Measurements from ENCODE around the gene HS3ST5.

HS3ST5 gene

DNA sequence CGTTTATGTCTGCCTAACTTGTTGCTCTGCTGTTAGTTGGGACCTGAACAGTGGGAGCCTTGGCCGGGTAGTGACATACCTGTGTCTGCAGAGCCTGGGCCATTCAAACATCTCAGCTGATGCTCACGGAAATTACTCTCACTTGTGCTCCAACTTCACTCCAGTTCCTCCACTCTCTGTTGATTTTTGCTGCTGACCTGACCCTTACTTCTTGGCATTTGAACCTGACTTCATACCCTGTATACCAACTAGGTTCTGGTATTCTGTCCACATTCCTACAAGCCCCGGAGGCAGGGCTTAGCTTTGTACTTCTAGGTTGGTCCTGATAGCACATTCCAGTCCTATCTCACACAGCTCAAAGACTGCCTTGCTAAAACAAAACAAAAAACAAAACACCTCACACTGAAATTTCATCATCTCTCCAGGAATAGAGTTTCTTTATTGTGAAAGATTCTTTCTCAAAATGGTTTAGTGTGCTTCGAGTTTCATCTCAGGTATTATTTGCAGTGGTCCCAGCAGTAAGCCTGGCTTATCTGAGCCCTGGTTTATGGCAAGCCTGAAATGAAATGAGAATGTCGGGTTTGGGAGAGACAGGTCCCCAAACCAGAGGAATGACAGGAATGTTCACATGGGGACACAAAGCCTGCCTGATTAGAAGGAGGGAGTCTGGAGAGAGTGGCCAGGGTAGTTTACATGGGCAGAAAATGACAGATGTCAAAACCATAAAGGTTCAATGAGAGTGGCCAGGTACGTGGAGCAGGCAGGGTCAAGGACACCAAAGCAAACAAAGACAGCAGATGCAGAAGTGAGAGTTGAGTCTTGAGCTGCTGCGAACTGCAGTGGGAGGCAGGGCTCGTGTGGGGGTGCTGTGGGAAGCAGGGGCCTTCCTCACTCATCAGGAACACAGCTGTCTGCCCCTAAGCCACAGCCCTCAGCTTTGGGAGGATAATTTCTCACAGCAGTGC is 197.7 kb downstream of the HS3ST5 start:
- DNase-seq = no peak

DNA sequence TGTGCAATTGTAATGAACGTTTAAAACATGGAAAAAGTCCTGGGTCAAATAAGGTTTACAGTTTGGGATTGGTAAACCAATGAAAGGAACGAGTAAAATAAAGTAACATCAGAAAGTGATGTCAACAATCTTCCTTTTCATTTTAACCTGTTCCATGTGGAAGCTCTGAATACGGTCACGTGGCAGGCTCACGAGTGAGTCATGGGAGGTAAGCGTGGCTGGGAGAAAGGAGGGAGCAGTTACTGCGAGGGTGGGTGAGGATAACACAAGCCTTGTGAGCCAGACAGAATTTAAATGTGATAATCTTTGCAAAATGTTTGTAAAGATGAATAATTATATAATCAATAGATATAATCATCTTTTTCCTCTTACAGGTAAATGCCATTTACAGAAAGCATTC is 200.6 kb downstream of the HS3ST5 start:
- DNase-seq = no peak

DNA sequence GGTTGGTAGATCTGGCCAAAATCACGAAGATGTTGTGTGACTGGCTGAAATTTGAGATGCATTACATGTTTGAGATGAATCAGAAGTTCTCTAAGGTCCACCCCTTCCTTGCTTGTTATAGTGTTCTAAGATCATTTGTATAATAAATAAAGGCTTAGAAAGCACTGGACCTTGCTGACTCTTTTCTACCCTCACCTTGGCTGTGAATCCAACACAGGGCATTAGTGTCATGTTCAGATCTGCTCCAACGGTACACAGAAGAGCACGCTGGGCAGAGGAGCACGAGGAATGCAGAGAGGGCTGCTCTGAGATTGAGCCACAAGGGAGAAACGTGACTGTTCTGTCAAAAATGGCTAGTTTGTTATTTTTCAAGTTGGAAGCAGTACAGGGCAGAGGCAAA is 202.4 kb downstream of the HS3ST5 start:
- DNase-seq = no peak

DNA sequence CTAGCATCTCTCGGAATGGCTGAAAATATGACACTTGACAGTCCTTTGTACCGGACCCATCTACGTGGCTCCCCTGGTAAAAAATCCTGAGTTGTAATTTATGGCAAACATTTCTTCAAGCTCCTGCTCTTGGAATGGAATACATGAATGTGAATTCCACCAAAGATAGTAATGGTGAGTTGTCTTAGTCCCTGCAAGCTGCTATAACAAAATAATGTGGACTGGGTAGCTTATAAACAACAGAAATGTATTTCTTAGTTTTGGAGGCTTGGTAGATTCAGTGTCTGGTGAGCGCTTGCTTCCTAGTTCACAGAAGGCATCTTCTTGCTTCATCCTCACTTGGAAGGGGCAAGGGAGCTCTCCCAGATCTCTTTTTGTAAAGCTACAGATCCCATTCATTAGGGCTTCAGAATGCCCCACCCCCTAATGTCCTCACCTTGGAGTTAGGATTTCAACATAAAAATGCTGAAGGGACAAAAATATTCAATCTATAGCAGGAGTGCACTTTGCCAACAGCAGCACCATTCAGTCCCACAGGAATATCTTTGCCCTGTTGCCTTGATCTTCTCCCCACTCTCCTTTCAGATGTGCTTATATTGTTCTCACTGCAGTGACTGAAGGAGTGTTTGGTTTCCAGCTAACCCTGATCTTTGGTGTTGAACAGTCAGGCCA is 204.1 kb downstream of the HS3ST5 start:
- DNase-seq = no peak

DNA sequence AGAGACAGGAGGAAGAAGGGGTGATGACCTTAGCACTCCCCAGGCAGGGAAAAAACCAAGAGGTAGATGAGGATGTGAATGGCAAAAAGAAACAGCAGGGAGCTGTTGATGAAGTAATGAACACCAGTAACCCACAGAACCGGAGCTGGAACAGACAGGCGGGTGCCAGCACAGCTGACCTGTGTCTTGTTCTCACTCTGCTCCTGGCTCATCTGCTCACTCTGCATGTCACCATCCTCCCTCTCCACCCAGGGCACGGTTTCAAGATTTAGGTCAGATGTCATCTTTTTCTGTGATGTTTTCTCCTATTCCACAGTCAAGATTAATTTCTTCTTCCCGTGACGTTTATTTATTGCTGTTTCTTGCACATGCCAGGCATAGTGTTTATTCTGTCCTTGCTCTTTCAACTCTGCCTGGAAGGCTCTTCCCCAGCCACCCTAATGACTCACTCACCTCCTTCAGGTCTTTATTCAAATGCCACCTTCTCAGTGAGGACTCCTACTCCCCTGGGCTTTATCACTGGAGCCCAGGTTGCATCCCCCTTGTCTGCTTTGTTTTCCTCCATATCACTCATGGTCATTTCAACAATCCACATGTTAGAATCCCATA is 207.4 kb downstream of the HS3ST5 start:
- DNase-seq = no peak

DNA sequence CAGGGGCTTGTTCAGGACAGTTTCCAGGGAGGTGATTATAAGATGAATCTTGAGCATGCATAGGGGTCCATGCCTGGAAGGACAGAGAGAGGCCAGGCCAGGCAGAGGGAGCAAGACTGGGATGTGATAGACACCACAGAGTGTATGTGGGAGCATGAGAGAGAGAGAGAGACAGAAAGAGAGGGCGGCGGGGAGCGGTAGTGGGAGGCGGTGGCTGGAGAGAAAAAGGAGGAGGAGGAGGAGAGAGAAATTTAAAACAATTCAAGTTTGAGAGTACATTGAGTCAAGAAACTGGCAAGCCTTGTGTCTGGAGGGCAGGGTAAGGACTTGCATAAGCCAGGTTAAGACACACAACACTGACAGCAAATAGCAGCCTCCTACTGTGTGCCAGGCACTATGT is 209.0 kb downstream of the HS3ST5 start:
- DNase-seq = no peak

DNA sequence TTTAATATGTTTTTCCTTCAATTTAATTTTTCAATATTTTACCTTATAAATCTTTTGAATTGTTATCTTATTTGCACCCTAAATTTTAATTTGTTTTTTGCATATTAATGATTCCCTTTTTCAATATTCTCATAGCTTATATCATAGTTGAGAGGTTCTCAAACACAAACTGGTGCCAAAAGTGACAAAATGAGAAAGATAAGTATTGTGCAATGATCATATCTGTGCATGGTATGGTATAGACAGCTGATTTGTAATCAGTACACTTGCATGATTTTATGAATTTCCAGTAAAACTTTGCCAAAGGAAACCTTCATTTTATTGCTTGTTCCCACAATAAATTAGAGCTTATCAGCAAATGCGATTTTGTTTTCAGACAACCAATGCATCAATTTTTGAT is 210.9 kb downstream of the HS3ST5 start:
- no peak for DNase-seq

DNA sequence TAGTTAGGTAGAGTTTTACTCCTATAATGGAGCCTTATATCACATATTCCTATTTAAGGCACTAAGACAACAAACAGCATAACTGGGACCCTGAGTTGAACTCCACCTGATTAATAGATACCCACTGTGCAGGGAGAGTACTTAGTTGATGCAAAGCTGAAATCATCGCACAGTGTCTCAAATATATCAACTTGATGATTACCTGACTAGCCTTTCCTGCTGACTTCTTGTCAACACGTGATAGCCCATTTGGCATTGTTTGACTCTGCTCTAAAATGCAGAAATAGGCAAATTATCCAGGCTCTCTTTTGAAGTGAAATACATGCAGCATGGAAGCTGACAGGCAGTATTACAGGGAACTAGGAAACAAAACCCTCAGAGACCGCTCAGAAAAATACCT is 217.2 kb downstream of the HS3ST5 start:
- no peak for DNase-seq

DNA sequence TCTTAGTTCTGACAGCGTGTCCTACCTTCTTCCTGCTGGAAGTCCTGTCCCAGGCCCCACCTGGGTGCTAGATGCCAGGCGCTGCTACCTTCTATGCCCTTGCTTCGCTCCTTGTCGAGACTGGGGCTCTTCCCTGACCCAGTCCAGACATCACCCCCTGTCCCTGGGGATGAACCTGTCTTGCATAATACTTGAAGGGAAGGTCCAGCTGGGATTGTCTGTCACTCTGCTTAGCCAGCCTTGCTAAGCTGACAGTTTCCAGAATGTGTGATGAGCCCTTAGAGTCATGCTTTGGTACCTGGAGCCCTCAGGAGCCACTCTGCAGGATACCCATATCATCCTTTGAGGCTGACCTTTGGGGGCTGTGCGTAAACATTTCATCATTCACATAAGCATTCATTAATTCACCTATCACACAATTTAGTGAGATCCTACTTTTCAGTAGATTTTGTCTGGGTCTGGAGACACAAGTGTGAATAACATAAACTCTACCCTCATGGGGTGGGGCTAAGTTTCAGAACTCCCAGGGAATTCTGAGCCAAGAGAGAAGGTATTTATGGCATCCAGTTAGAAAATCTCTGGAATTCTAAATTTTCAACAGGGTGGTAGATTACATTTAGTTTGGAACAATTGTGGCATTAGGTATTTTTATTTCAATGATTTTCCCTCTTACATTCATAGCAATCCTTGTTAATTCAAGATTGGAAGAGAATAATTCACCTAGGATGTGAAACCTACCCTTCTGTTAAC is 220.7 kb downstream of the HS3ST5 start:
- DNase-seq = no peak

DNA sequence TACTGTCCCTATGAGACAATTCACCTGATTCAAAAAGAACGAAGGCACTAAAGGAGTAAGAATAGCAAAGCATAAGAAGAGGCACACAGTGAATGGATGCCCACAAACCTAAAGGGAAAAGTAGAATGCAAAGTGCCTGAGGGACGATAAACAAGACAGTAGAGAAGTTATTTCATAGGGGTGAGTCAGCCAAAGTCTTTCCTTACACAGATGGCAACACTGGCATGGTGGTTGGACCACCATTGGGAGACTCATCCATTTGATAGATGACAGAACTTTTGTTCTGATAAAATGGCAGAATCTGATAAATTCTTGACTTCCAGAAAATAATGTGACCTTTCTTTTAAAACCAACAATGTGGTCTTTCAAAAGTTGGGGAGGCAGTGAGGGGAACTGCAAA is 223.8 kb downstream of the HS3ST5 start:
- DNase-seq = no peak

DNA sequence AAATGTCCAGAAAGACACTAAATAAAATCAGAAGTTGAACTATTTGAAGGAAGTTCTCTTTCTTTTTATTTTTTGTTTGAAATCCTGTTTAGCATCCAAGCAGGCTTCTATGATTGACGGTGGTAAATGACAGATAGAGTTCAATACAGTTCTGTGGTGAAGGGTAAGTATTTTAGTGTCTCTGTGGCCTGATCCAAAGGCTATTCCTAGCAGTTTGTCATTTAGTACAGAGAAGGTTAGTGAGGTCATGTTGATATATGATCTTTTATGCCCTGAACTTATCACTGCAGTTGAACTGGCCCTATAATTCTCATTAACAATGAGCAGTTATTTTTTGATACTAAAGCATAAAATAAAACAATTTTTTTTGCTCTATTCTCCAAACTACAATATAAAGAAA is 227.2 kb downstream of the HS3ST5 start:
- DNase-seq = no peak

DNA sequence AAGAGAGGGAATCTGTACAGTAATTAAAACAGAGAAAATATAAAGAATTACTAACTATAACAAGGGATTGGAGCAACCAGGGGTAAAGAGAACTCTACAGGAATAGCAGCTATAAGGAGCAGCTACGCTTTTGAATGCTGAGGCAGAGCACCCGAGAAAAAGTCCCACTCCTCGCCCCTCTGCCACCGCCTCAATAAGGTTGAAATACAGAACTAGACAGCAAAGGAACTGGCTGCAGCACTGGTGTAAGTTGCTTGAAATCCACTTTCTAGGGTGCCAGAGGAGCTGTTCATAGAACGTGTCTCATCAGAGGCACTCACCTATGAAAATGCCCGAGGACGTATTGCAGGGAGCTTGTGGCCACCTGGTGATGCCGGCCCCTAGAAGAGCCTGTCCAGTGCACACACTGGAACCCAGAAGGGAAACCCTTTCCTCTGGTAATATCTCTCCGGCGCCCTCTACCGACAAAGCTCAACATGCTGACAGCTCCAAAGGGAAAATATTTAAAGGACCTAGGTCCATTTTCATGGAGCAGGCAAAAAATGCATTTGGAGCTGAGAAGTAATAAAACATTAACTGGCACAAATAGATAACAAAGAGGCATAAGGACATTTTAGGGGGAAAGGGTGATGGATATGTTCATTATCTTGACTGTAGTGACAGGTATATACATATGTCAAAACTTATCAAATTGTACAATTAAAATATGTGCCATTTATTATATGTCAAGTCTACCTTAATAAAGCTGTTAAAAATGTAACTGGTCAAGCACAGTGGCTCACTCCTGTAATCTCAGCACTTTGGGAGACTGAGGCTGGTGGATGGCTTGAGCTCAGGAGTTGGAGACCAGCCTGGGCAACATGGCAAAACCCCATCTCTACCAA is 234.5 kb downstream of the HS3ST5 start:
- DNase-seq = peak; percentile 37 to 71

DNA sequence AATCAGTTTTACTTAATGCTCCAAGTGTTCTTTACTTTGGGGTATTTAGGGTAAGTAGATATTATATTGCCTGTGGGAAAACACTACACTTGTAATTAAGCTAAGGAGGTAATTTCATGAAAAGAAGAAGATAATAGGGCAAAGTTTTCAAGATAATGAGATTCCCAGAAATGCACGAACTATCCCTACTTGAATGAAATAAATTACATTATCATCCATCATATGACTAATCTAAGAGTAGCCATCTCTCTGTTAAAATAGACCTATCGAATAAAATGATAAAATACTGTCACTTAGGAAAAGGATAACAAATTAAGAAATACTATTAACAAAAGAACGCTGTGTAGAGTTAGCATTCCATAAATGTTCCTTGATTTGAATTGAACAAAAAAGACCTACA is 236.8 kb downstream of the HS3ST5 start:
- DNase-seq = no peak

DNA sequence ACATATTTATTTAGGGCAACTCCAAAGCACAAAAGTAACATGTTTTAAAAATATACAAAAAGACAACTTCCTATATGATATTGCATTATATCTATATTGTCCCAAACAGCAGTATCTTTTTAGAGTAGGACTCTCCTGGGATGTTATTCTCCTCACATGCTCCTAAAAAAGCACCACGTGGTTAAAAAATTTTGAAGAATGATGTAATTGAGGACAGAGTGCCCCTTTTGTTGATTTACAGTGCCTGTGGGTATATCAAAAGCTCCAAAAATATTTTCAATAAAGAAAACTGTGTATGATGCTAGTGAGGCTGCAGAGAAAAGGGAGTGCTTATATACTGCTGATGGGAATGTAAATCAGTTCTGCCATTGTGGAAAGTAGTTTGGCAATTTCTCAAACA is 241.6 kb downstream of the HS3ST5 start:
- DNase-seq = no peak

DNA sequence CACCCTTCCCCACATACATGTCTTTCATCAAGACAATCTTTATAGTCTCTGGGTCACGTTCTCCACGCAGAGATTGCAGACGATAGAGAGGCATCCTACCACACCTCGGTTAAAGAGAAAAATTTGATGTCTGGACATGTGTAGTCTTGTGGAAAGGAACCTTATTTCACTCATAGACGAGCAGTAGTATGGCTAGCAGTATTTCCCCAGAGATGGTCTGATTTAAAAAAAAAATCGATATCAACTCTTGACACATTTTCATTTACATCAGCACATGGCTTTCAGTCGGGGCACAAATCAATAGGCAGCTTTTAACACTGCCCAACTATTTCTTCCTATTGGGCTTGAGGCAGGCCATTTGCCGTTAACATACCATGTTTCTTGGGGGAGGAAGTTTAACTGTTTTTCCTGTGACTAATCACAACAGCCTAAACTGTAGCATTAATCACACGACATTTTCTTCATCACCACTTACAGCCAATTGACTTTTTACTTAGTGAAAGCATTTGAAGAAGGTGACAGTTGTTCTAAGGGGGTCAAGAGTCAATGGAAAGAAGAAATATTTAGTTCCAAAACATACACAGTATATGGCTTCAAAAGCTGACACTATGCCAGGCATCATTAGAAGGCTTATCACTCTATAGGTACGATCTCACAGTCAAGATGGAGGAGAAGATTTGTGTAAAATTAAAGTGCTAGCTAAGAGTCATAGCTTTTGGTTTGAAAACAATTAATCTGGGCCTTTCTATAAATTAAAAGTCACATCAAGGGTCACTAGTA is 242.4 kb downstream of the HS3ST5 start:
- DNase-seq = no peak

DNA sequence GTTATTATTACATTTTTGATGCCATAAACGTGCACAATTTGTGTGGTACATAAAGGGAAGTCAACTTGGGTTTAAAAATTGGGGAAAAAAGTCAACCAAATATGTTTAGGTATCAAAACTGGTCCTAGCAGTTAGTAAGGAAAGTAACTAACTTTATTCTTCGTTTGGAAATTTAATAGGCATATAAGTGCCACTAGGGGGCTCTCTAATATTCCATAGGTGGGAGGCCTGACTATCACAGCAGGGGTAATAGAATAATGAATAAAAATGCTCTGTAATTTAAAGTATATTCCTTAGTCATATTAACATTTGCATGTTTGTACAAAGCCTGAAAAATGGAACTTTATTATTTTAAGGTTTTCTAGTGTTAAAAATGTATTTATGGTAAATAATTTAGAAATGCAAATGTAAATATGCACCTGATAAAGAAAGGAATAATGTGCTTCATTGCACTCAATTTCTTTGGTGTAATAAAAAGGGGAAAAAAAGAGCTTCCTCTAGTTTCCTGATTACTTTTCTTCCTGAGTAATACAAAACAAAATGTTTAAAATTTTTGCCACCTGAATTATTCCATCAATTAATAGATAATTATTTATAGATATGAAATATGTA is 246.2 kb downstream of the HS3ST5 start:
- DNase-seq = peak; percentile 48 to 49

DNA sequence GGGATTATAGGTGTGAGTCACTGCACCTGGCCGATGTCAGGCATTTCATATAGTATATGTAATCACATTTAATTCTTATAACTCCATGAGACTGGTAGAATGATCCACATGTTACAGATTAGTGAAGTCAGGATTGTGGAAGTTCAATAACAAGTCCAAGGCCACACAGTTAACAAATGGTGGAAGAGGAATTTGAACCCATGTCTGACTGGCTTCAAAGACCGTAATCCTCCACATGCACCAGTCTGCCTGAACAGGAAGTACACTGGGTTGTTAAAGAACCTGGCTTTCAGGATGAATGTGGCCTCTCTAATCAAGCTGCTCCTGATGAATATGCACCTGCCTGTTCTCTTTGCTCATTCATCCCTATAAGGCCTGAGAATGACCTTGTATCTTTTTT is 249.9 kb downstream of the HS3ST5 start:
- DNase-seq = no peak

DNA sequence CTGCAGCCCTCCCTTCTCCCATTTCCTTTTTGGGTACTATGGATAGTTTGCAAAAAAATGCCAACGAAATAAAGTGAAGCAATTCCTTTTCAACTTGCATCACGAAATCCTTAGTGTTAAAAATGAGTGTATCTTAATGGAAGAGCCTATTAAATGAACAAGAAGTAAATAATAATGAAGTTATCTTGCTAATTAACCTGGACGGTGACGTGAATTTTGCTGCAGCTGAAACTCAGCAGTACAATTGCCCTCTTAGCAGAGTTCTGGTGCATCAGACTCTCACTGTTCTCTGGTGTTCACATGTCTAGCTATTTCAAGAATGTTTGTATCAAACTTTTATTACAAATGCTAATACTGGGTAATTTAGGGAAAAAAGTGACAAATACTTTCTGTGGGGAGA is 252.2 kb downstream of the HS3ST5 start:
- no peak for DNase-seq

DNA sequence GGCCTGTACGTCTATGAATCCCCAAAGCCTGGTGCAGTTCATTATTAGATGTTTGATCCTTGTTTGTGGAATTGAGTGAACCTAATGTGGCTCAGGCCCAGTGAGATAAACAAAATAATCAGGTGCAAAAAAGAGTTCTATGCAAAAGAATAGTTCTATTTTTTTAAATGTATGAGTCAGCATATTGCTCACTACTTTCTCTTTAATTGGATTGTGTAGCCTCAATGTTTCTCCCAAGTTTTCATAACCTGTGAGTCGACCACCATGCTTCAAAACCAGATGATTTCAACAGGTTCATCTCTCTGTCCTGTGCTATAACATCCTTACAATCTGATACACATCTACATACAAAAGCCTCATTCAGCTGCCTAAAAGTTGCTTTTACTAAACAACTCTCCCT is 255.3 kb downstream of the HS3ST5 start:
- no peak for DNase-seq

DNA sequence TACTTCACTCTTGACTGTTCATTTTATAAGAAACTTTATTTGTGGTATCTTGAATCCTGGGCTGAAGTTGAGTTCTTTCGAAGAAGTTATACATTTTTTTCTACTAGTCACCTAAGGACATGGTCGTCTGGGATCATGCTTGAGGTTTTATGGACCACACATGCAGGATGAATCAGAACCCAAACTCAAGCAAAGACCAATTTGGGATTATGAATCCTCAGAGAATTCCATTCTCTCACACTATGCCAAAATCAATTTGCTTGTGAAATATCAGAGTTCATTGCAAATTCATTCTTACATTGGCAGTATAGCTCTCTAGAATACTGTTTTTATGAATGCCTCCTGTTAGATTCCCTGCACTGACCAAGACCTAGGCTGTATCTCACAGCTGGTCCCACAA is 257.6 kb downstream of the HS3ST5 start:
- no peak for DNase-seq

DNA sequence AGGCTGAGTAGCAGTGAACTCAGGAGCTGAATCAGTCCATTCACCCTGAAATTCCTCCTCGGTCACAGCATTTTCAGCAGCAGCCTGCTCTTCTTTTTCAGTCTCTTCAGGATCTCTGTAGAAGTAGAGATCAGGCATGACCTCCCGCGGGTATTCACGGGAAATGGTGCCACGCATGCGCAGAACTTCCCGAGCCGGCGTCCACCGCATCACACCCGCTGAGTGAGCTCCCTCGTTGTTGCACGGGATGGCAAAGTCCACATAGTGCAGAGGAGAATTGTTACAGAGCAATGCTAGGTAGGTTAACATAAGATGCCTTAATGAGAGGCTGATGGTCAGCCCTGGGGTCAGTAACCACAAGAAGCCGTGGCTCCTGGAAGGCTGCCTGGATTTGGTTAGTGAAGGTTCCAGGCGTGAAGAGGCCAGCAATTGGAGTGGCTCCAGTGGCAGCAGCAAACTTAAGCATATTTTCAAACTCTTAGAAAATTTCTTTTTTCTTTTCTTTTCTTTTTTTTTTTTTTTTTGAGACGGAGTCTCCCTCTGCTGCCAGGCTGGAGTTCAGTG is 258.4 kb downstream of the HS3ST5 start:
- no peak for DNase-seq
